ENCODE measurements around the gene MASP2.
"Not testable (repeated sequence)": the region's sequence is repeated elsewhere in the genome, so short reads cannot be mapped to it uniquely, and the experiment has no call there.

DNA sequence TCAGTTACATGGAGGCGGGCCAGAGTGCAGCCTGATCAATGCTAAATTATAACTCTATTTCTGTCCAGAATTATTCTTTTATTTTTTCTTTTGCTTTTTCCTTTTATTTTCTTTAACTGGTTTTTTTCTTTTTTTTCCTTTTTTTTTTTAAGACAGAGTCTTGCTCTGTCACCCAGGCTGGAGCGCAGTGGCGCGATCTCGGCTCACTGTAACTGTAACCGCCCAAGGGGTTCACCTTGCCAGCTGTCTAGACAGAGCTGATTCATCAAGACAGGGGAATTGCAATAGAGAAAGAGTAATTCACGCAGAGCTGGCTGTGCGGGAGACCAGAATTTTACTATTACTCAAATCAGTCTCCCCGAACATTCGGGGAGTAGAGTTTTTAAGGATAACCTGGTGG lies 4.1 kb upstream of the MASP2 start:
- TF ChIP-seq CTCF, POLR2A, POLR2AphosphoS5, EP300 (IDR thresholded peaks at IDR 0.05): not testable (repeated sequence)
